CD14-positive monocyte (primary cell): ENCODE data around the gene CD74. TPM values are rescaled to one million over a fixed set of nuclear protein-coding genes. Genes with fewer than 3 reads are reported as not detected.
A peak's percentile ranks its signal among the peaks of the same experiment; 100 is the strongest.

Source experiments
- DNase-seq, 3 donors: peaks; one replicate each; pipeline ENCODE4 v3.0.0-alpha.2; 2011 to 2022
- H2AFZ ChIP-seq: 2 replicates; pipeline ENCODE4 v1.6.0; 2012; ENCODE audit warnings: mild to moderate bottlenecking, low read depth, low read length, inconsistent platforms; ENCODE audit not compliant: insufficient read depth, poor library complexity, severe bottlenecking
- H3K27ac ChIP-seq, 2 donors: 1 replicate in 1 of 2; 2 replicates in 1 of 2; pipeline ENCODE4 v1.5.1; 2012 to 2013; ENCODE audit warnings: low read length in 2 of 2, control low read depth in 1 of 2, inconsistent platforms in 1 of 2, low read depth in 1 of 2, mild to moderate bottlenecking in 1 of 2
- H3K27me3 ChIP-seq, 2 donors: one replicate each; pipeline versions ENCODE4 v1.6.0 to v1.6.1; 2011 to 2013; ENCODE audit warnings: low read length in 2 of 2; ENCODE audit not compliant: control insufficient read depth in 2 of 2, insufficient read depth in 2 of 2
- H3K36me3 ChIP-seq, 2 donors: replicated peaks in 1 of 2; 1 replicate in 1 of 2; 2 replicates in 1 of 2; pipeline versions ENCODE4 v1.5.1 to v1.6.1; 2012 to 2013; ENCODE audit warnings: low read length in 2 of 2, control low read depth in 1 of 2, inconsistent platforms in 1 of 2, mild to moderate bottlenecking in 1 of 2; ENCODE audit not compliant: insufficient read depth in 2 of 2, control insufficient read depth in 1 of 2
- H3K4me1 ChIP-seq, 2 donors: 1 replicate in 1 of 2; 2 replicates in 1 of 2; pipeline versions ENCODE4 v1.5.1 to v1.6.1; 2012 to 2013; ENCODE audit warnings: low read length in 2 of 2, control low read depth in 1 of 2, inconsistent platforms in 1 of 2, mild to moderate bottlenecking in 1 of 2, moderate library complexity in 1 of 2; ENCODE audit not compliant: insufficient read depth in 2 of 2, control insufficient read depth in 1 of 2
- H3K4me2 ChIP-seq: replicated peaks from 2 replicates; pipeline ENCODE3; 2012; ENCODE audit warnings: low read length, moderate library complexity, mild to moderate bottlenecking; ENCODE audit not compliant: poor library complexity, severe bottlenecking; ENCODE audit errors: extremely low read depth
- H3K4me3 ChIP-seq, 3 experiments: fragments of 200-600 bp in 1 of 3; sonication (generic) in 1 of 3; replicated peaks in 1 of 3; 1 replicate in 2 of 3; 2 replicates in 1 of 3; pipeline ENCODE4 v1.5.1; 2011 to 2013; ENCODE audit warnings: low read length in 3 of 3, mild to moderate bottlenecking in 3 of 3, control low read depth in 2 of 3, low read depth in 2 of 3, inconsistent platforms in 1 of 3, moderate library complexity in 1 of 3
- H3K79me2 ChIP-seq: 2 replicates; pipeline ENCODE4 v1.6.0; 2012; ENCODE audit warnings: mild to moderate bottlenecking, control low read depth, inconsistent platforms, low read length, moderate library complexity; ENCODE audit not compliant: insufficient read depth
- H3K9ac ChIP-seq: 2 replicates; pipeline ENCODE4 v1.6.0; 2017; ENCODE audit warnings: low read length, mild to moderate bottlenecking; ENCODE audit not compliant: insufficient read depth, poor library complexity, severe bottlenecking
- H3K9me3 ChIP-seq, 2 donors: replicated peaks in 1 of 2; 1 replicate in 1 of 2; 2 replicates in 1 of 2; pipeline versions ENCODE4 v1.5.1 to v1.6.1; 2012 to 2013; ENCODE audit warnings: low read length in 2 of 2, control low read depth in 1 of 2; ENCODE audit not compliant: control insufficient read depth in 1 of 2, insufficient read depth in 1 of 2
- H4K20me1 ChIP-seq: 2 replicates; pipeline ENCODE4 v1.6.0; 2012; ENCODE audit warnings: mild to moderate bottlenecking, low read length, control low read depth, moderate library complexity; ENCODE audit not compliant: insufficient read depth
- H3K27ac Mint-ChIP-seq, 7 donors: one replicate each; pipeline ENCODE4 v1.8.0; 2020; ENCODE audit warnings: mild to moderate bottlenecking in 7 of 7, mixed read lengths in 7 of 7, moderate library complexity in 6 of 7, inconsistent platforms in 2 of 7
- H3K27me3 Mint-ChIP-seq, 3 donors: one replicate each; pipeline ENCODE4 v1.8.0; 2021 to 2022; ENCODE audit warnings: low read depth in 3 of 3, mild to moderate bottlenecking in 3 of 3, mixed read lengths in 3 of 3, moderate library complexity in 3 of 3, inconsistent platforms in 1 of 3
- H3K36me3 Mint-ChIP-seq, 2 donors: one replicate each; pipeline ENCODE4 v1.8.0; 2020; ENCODE audit warnings: mixed read lengths in 2 of 2, inconsistent platforms in 1 of 2, mild to moderate bottlenecking in 1 of 2
- H3K4me1 Mint-ChIP-seq: one replicate; pipeline ENCODE4 v1.8.0; 2020; ENCODE audit warnings: mild to moderate bottlenecking, mixed read lengths
- H3K4me3 Mint-ChIP-seq, 2 donors: one replicate each; pipeline ENCODE4 v1.8.0; 2020; ENCODE audit warnings: mild to moderate bottlenecking in 2 of 2, mixed read lengths in 2 of 2, moderate library complexity in 1 of 2
- H3K9me3 Mint-ChIP-seq, 7 donors: one replicate each; pipeline ENCODE4 v1.8.0; 2020 to 2022; ENCODE audit warnings: mixed read lengths in 7 of 7, mild to moderate bottlenecking in 6 of 7, moderate library complexity in 6 of 7, inconsistent platforms in 2 of 7
- CTCF ChIP-seq: fragments of 200-600 bp; IDR thresholded peaks from one replicate; pipeline ENCODE4 v1.8.0; 2022; ENCODE audit warnings: antibody characterized with exemption, mild to moderate bottlenecking
- WGBS: methylation state at CpG from one replicate; pipeline ENCODE4 v1.1.5; 2013; ENCODE audit warnings: missing lambda C conversion rate; ENCODE audit not compliant: insufficient coverage; 5-methylcytosine and 5-hydroxymethylcytosine counted together
- intact Hi-C, 2 donors: fragments of 100-400 bp; cut with micrococcal nuclease; formaldehyde crosslinking; loops; one replicate each; pipeline versions ENCODE4 v1.15.0 to v1.15.1; 2023
- polyA plus RNA-seq, 3 donors: library from polyadenylated mRNA; depleted of rRNA in 1 of 3; unstranded in 2 of 3; stranded (reverse) in 1 of 3; fragments of 300-500 nt in 2 of 3; fragments of >200 nt in 1 of 3; fragmentation: Illumina TruSeq in 2 of 3; gene quantifications; 1 replicate in 2 of 3; 2 replicates in 1 of 3; pipeline ENCODE4 v1.2.3, GENCODE V29; 2012 to 2021

The CD74 gene
- polyA plus RNA-seq, 3 donors, result 3,498 to 7,550 (median 4,939) TPM

- H3K9me3 Mint-ChIP-seq, result no peaks in the 10 kb centered on the region
- H3K4me1 Mint-ChIP-seq, result no peaks in the 10 kb centered on the region
- TF ChIP-seq CTCF, result no peak
- H3K9me3 ChIP-seq, result no peaks in the 10 kb centered on the region
- H3K4me2 ChIP-seq, result no peak overlapping the region
- DNase-seq, result no peak
- WGBS, result 77% methylated on average over 5 of the region's 10 CpGs
- H3K4me3 ChIP-seq, result no peak overlapping the region
- H3K27me3 Mint-ChIP-seq, result peaks cover 0 to 2% (median 0%) of the 10 kb centered on the region in 3 donors
- H4K20me1 ChIP-seq, result no peaks in the 10 kb centered on the region
- no peaks in the 10 kb centered on the region for H3K4me1 ChIP-seq
- peaks cover 96 to 100% of the 10 kb centered on the region in 2 donors for H3K36me3 ChIP-seq
- no peak overlapping the region for H3K4me3 Mint-ChIP-seq
- intact Hi-C loops, result no loop called here
- no peak overlapping the region for H3K27ac ChIP-seq
- no peaks in the 10 kb centered on the region for H3K27me3 ChIP-seq
- peaks cover 92 to 100% of the 10 kb centered on the region in 2 donors for H3K36me3 Mint-ChIP-seq
- peak overlapping the region in 1 of 7 donors; percentile 63 for H3K27ac Mint-ChIP-seq
- no peaks in the 10 kb centered on the region for H3K79me2 ChIP-seq
- H3K9ac ChIP-seq, result no peak overlapping the region
- H2AFZ ChIP-seq, result no peak overlapping the region
Observed at GRCh38 chr5:150376799-150377771, 35.6 kb downstream of the CD74 start.

GRCh38 chr5:150374651-150375050, 38.1 kb downstream of the CD74 start:
- Histone ChIP-seq H3K27me3 (no peaks in the 10 kb centered on the region), H3K27ac (no peak overlapping the region), H2AFZ (no peak overlapping the region), H3K79me2 (no peaks in the 10 kb centered on the region), H3K4me3 (no peak overlapping the region), H3K4me1 (no peaks in the 10 kb centered on the region), H4K20me1 (no peaks in the 10 kb centered on the region), H3K36me3 (peaks cover 98 to 100% of the 10 kb centered on the region in 2 donors), H3K9ac (no peak overlapping the region), H3K9me3 (no peaks in the 10 kb centered on the region), H3K4me2 (no peak overlapping the region)
- 100% methylated on average over 6 of the region's 11 CpGs for WGBS
- Mint-ChIP-seq H3K4me1 (no peaks in the 10 kb centered on the region), H3K27ac (peak overlapping the region in 1 of 7 donors; percentile 36), H3K4me3 (no peak overlapping the region), H3K9me3 (no peaks in the 10 kb centered on the region), H3K36me3 (peaks cover 94 to 100% of the 10 kb centered on the region in 2 donors), H3K27me3 (peaks cover 0 to 2% (median 0%) of the 10 kb centered on the region in 3 donors)
- no peak for DNase-seq
- intact Hi-C loops, result no loop called here
- TF ChIP-seq CTCF, result no peak
